A549 (cell line): ENCODE measurements around the gene NUDT1. TPM values are rescaled to one million over a fixed set of nuclear protein-coding genes. Genes with fewer than 3 reads are reported as not detected.

Experiments
- ATAC-seq, 2 experiments: fragments of 200-7000 bp in 1 of 2; fragments of >200 bp in 1 of 2; cut with Nextera tagmentation in 1 of 2; cut with Tn5 transposase in 1 of 2; 3 replicates each; pipeline versions ENCODE4 v1.8.0 to v1.9.1; 2018 to 2020; ENCODE audit warnings: mild to moderate bottlenecking in 1 of 2, moderate library complexity in 1 of 2
- CTCF ChIA-PET: fragments of 300-600 bp; sonication (Branson Sonifier 250); formaldehyde crosslinking; extraction: SDS; loops from one replicate; lab custom pipeline; 2021; ENCODE audit warnings: antibody characterized with exemption, inconsistent platforms; lab: Yijun Ruan, JAX
- POLR2A ChIA-PET: fragments of 350-600 bp; formaldehyde crosslinking; extraction: SDS; loops from one replicate; lab custom pipeline; 2021; ENCODE audit warnings: antibody characterized with exemption, inconsistent platforms; lab: Yijun Ruan, JAX
- DNase-seq, 2 experiments: peaks; one replicate each; pipeline versions ENCODE4 v3.0.0 to v3.0.0-alpha.2; 2011 to 2016; ENCODE audit warnings: low read depth in 1 of 2, low spot score in 1 of 2
- FAIRE-seq: peaks from 2 replicates; lab custom pipeline; 2011; peaks lifted over from hg19 to GRCh38; lab: Jason Lieb, UNC
- H3K27ac ChIP-seq, 2 experiments: fragments of >200 bp; sonication (Bioruptor Twin); formaldehyde crosslinking; 3 replicates each; pipeline ENCODE4 v1.5.1; 2016 to 2017
- H3K4me1 ChIP-seq: fragments of >200 bp; sonication (Bioruptor Twin); formaldehyde crosslinking; 3 replicates; pipeline ENCODE4 v1.6.1; 2016
- H3K4me2 ChIP-seq: fragments of >200 bp; sonication (Bioruptor Twin); formaldehyde crosslinking; 3 replicates; pipeline ENCODE4 v1.6.1; 2016
- H3K4me3 ChIP-seq: fragments of >200 bp; sonication (Bioruptor Twin); formaldehyde crosslinking; 3 replicates; pipeline ENCODE4 v1.5.1; 2016
- H3K9me3 ChIP-seq: fragments of >200 bp; sonication (Bioruptor Twin); formaldehyde crosslinking; 3 replicates; pipeline ENCODE4 v1.6.1; 2016
- ATOH8 ChIP-seq: fragments of 250-450 bp; sonication (Bioruptor Pico); IDR thresholded peaks from 2 replicates; pipeline ENCODE4 v1.5.0; 2020; ENCODE audit warnings: low read depth, mild to moderate bottlenecking, moderate library complexity
- BCL3 ChIP-seq: fragments of >200 bp; sonication (Bioruptor Twin); formaldehyde crosslinking; IDR thresholded peaks from 3 replicates; pipeline ENCODE4 v1.6.1; 2016
- BHLHE40 ChIP-seq: IDR thresholded peaks from 2 replicates; pipeline ENCODE4 v1.6.1; 2012; ENCODE audit warnings: low read depth, low read length, inconsistent platforms
- CHD2 ChIP-seq: fragments of 150-350 bp; IDR thresholded peaks from 2 replicates; pipeline ENCODE4 v1.6.1; 2014; ENCODE audit warnings: low read length; ENCODE audit not compliant: partially characterized antibody
- EP300 ChIP-seq, 2 experiments: fragments of >200 bp; sonication (Bioruptor Twin); formaldehyde crosslinking; IDR thresholded peaks; 2 replicates in 1 of 2; 3 replicates in 1 of 2; pipeline ENCODE4 v1.6.1; 2016 to 2017
- ESRRA ChIP-seq: fragments of 150-350 bp; IDR thresholded peaks from 2 replicates; pipeline ENCODE4 v1.6.1; 2014; ENCODE audit warnings: mild to moderate bottlenecking, low read length, borderline replicate concordance
- FOXS1 ChIP-seq: fragments of 250-450 bp; sonication (Bioruptor Pico); IDR thresholded peaks from 2 replicates; pipeline ENCODE4 v1.5.0; 2020; ENCODE audit warnings: mild to moderate bottlenecking, moderate library complexity
- HDAC2 ChIP-seq: fragments of 200-600 bp; sonication (generic); IDR thresholded peaks from 2 replicates; pipeline ENCODE4 v1.6.1; 2016
- HOXA7 ChIP-seq: fragments of 250-450 bp; sonication (Bioruptor Pico); IDR thresholded peaks from 2 replicates; pipeline ENCODE4 v1.5.0; 2020; ENCODE audit warnings: mild to moderate bottlenecking, moderate library complexity
- MAFK ChIP-seq: fragments of 450-650 bp; IDR thresholded peaks from 2 replicates; pipeline ENCODE4 v1.6.1; 2014; ENCODE audit not compliant: partially characterized antibody
- MAZ ChIP-seq: fragments of 150-350 bp; IDR thresholded peaks from 2 replicates; pipeline ENCODE4 v1.6.1; 2014; ENCODE audit warnings: antibody characterized with exemption, low read depth, low read length, borderline replicate concordance
- NPAS2 ChIP-seq: fragments of 250-450 bp; sonication (Bioruptor Pico); IDR thresholded peaks from 2 replicates; pipeline ENCODE4 v1.8.0; 2022; ENCODE audit warnings: mild to moderate bottlenecking, moderate library complexity, borderline replicate concordance
- POLR2A ChIP-seq: IDR thresholded peaks from 2 replicates; pipeline ENCODE4 v1.6.1; 2012; ENCODE audit warnings: mild to moderate bottlenecking, low read length
- RAD21 ChIP-seq, 2 experiments: fragments of >200 bp in 1 of 2; sonication (Bioruptor Twin) in 1 of 2; formaldehyde crosslinking in 1 of 2; IDR thresholded peaks in 1 of 2; conservative IDR thresholded peaks in 1 of 2; 2 replicates in 1 of 2; 3 replicates in 1 of 2; pipeline ENCODE4 v1.6.1; 2012 to 2018; ENCODE audit warnings: inconsistent platforms in 1 of 2
- RARB ChIP-seq: fragments of 250-450 bp; sonication (Bioruptor Pico); IDR thresholded peaks from 2 replicates; pipeline ENCODE4 v1.8.0; 2021; ENCODE audit warnings: mild to moderate bottlenecking, moderate library complexity
- SMC3 ChIP-seq: fragments of >200 bp; sonication (Bioruptor Twin); formaldehyde crosslinking; IDR thresholded peaks from 3 replicates; pipeline ENCODE4 v1.6.1; 2018; ENCODE audit warnings: inconsistent platforms
- USF2 ChIP-seq: fragments of 450-650 bp; IDR thresholded peaks from 2 replicates; pipeline ENCODE4 v1.6.1; 2014; ENCODE audit warnings: antibody characterized with exemption
- ZNF302 ChIP-seq: fragments of 250-450 bp; sonication (Bioruptor Pico); IDR thresholded peaks from 2 replicates; pipeline ENCODE4 v1.9.0; 2021; ENCODE audit warnings: inconsistent platforms, mild to moderate bottlenecking, moderate library complexity
- ZSCAN20 ChIP-seq: fragments of 250-450 bp; sonication (Bioruptor Pico); IDR thresholded peaks from 2 replicates; pipeline ENCODE4 v1.8.0; 2022; ENCODE audit warnings: mild to moderate bottlenecking, moderate library complexity
- WGBS: methylation state at CpG from one replicate; pipeline ENCODE4 v1.1.6; 2017; ENCODE audit errors: missing lambda C conversion rate; 5-methylcytosine and 5-hydroxymethylcytosine counted together
- polyA plus RNA-seq, 4 experiments: library from polyadenylated mRNA; depleted of rRNA in 3 of 4; stranded (reverse); fragments of >200 nt; fragmentation: RNase III in 1 of 4; extraction: RNeasy Plus Mini Kit Qiagen cat#74134 plus additional on column Dnase treatment in 1 of 4; gene quantifications; 2 replicates in 3 of 4; 3 replicates in 1 of 4; pipeline ENCODE4 v1.2.3, GENCODE V29; 2011 to 2017
- TF ChIP-seq, protein P1 (sequence below): fragments of >200 bp; sonication (Bioruptor Twin); formaldehyde crosslinking; IDR thresholded peaks from 2 replicates; pipeline ENCODE4 v1.6.1; 2016
- TF ChIP-seq, protein P2 (sequence below): IDR thresholded peaks from 2 replicates; pipeline ENCODE4 v1.6.1; 2012

Gene NUDT1
- polyA plus RNA-seq, 2 of the 4 experiments (the other 2 are of a cell fraction): 38.3 to 92.3 TPM

DNA sequence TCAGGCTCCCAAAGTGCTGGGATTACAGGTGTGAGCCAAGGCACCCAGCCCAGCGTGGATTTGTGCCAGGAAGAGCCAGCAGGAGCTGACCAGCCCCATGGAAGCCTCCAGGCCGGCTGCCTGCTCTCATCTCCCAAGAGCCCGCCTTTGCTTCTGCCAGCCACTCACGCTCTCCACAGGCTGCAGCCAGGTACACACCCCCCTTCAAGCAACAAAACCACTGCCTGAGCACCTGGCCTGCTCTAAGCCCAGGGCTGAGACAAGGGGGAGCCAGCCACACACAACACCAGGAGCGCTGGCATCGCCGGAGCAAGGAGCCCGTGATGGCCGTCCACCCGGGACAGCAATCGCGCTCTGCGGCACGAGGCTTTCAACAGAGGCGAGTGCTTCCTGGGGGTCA, 43.8 kb upstream of the NUDT1 start:
- FAIRE-seq (no peak), DNase-seq (no peak), ATAC-seq (no peak)
- H3K4me3 ChIP-seq: no peak overlapping the region
- H3K9me3 ChIP-seq: peaks cover 7% of the 10 kb centered on the region
- H3K4me1 ChIP-seq: no peaks in the 10 kb centered on the region
- H3K27ac ChIP-seq: no peak overlapping the region
- H3K4me2 ChIP-seq: no peak overlapping the region
- ChIA-PET POLR2A (no interaction called here), CTCF (interaction anchor here (3.2 kb wide), 1 partner anchor 11 kb away, joined by 13 read pairs; no protein-coding TSS in a partner anchor)
- 96% methylated on average over 14 of the region's 15 CpGs for WGBS
- TF ChIP-seq BCL3 (no peak), CHD2 (no peak), RARB (CRISPR knock-in tag) (no peak), EP300 (IDR thresholded peaks at IDR 0.05) (no peak), ZSCAN20 (no peak), ZNF302 (no peak), BHLHE40 (no peak), ESRRA (no peak), USF2 (no peak), HDAC2 (no peak), RAD21 (conservative IDR thresholded peaks at IDR 0.05 in 1 of 2, IDR thresholded peaks at IDR 0.05 in 1 of 2) (no peak), MAZ (no peak), NPAS2 (CRISPR knock-in tag) (no peak), MAFK (no peak), HOXA7 (no peak), ATOH8 (no peak)
- TF ChIP-seq, protein P1, sequence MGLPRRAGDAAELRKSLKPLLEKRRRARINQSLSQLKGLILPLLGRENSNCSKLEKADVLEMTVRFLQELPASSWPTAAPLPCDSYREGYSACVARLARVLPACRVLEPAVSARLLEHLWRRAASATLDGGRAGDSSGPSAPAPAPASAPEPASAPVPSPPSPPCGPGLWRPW: no peak
- TF ChIP-seq, protein P2, sequence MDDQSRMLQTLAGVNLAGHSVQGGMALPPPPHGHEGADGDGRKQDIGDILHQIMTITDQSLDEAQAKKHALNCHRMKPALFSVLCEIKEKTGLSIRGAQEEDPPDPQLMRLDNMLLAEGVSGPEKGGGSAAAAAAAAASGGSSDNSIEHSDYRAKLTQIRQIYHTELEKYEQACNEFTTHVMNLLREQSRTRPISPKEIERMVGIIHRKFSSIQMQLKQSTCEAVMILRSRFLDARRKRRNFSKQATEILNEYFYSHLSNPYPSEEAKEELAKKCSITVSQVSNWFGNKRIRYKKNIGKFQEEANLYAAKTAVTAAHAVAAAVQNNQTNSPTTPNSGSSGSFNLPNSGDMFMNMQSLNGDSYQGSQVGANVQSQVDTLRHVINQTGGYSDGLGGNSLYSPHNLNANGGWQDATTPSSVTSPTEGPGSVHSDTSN: no peak
- TF ChIP-seq, all 56 proteins: peak for 0

- POLR2A ChIA-PET: no interaction called here
- H3K4me1 ChIP-seq: no peaks in the 10 kb centered on the region
- 95% methylated on average over 9 of the region's 10 CpGs for WGBS
- CTCF ChIA-PET: interaction anchor here (3.2 kb wide), 1 partner anchor 10 kb away, joined by 13 read pairs; no protein-coding TSS in a partner anchor
- H3K27ac ChIP-seq: no peak overlapping the region
- no peak overlapping the region for H3K4me3 ChIP-seq
- H3K4me2 ChIP-seq: no peak overlapping the region
- TF ChIP-seq NPAS2 (CRISPR knock-in tag) (no peak), SMC3 (no peak), POLR2A (no peak), BCL3 (no peak), BHLHE40 (no peak), USF2 (no peak), FOXS1 (CRISPR knock-in tag) (no peak)
- TF ChIP-seq, protein P1: no peak
- no peak for DNase-seq
- peaks cover 7% of the 10 kb centered on the region for H3K9me3 ChIP-seq
- FAIRE-seq: no peak
- ATAC-seq: no peak
Observed at GRCh38 chr7:2198760-2199159, 43.3 kb upstream of the NUDT1 start.
